Epithelial cell of prostate (primary cell): ENCODE results near the gene FLYWCH1.

ENCODE experiments used
- DNase-seq: peaks from one replicate; pipeline ENCODE4 v3.0.0-alpha.2; 2011; ENCODE audit warnings: low read depth, low spot score
- H3K27ac ChIP-seq: fragments of 450-650 bp; 2 replicates; pipeline ENCODE4 v1.5.1; 2017; ENCODE audit warnings: mild to moderate bottlenecking

Gene FLYWCH1

DNA sequence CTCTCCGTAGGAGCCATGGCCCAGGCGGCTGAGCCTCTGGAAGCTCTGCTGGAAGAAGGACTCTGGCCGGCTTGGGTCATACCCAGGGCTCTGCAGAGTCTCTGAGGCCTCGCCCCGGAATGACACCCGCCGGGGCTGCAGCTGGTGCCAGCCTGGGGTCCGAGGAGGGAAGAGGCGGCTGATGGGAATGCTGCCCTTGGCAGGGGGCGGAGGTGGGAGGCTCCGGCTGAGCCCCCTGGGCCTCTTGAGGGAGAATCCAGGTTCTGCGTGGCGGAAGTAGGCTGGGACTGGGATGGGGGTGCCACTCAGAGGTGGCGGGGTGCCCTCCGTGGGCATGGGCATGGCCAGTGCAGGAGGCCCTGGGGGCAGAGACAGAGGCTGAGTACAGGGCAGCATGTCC, 64.9 kb downstream of the FLYWCH1 start:
- no peak overlapping the region for H3K27ac ChIP-seq
- no peak for DNase-seq

DNA sequence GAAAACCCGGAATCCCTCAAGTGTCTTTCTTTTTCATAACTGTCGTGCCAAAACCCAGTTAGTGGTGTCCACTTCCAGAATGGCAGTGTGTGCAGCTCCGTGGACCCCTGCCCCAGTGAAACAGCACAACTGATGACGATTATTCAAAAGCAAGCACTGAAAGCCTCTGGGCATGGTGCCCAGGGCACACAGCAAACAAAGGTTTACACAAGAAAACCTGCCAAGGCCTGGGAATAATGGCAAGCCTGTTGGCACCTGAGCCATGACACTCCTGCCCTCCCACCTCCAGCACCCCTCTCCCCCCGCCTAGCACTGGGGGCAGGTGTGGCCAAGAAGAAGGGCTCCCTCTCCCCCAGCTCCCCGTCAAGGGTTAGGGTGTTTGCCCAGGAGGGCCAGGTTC, 65.7 kb downstream of the FLYWCH1 start:
- DNase-seq, result no peak
- no peak overlapping the region for H3K27ac ChIP-seq

DNA sequence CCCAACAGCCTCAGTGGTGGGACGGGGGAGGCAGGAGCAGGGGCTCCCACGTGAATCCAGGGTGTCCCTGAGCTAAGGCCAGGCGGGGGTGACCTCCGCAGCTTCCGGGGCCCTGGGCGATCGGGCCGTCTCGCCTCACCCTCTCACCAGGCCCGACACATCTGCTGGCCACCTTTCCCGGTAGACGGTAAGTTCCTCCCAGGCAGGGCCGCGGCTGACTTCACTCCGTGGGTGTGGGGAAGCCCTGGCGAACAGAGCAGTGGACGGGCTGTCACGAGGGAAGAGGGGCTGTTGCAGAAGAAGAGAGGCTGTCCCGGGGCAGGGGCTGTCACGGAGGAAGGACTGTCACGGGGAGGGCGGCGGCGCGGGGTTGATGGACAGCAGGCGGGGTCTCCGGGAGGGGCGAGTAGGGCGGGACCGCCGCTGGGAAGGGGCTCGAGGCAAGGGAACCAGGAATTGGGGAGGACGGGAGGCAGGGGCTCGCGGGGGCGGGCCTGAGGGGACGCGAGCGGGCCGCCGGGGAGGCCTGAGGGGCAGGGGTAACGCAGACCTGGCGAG, 68.0 kb downstream of the FLYWCH1 start:
- H3K27ac ChIP-seq, result no peak overlapping the region
- DNase-seq, result no peak

GRCh38 chr16:2980227-2981176, 68.8 kb downstream of the FLYWCH1 start, which contains the start of gene PKMYT1:
TSS of gene PKMYT1 (minus strand) at chr16:2980446. CDS start at chr16:2979657, 789 bp downstream.
- no peak for DNase-seq
- H3K27ac ChIP-seq, result peak within 1 kb of the TSS; percentile 37

GRCh38 chr16:2981177-2981898, 69.6 kb downstream of the FLYWCH1 start:
- no peak overlapping the region for H3K27ac ChIP-seq
- no peak for DNase-seq

DNA sequence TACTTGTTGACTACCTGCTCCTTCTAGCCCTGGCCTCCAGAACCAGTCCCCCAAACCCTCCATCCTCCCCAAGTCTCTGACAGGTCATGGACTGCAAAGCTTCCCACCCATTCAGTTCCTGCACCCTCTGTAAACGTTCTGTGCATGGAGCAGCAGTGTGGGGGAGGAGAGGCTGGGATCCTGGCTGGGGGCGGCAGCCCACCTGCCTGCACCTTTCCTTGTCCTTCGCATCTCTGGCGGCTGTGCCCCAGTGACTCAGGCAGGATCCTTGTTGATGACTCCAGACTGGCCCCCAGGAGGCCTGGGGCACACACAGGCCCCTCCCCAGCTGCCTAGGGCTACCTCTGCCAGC, 70.1 kb downstream of the FLYWCH1 start:
- no peak for DNase-seq
- H3K27ac ChIP-seq, result no peak overlapping the region

- H3K27ac ChIP-seq, result no peak overlapping the region
- no peak for DNase-seq
These were observed 70.7 kb downstream of the FLYWCH1 start for GRCh38 chr16:2982402-2982801.

GRCh38 chr16:2983706-2984136, 72.0 kb downstream of the FLYWCH1 start:
- peak overlapping the region; percentile 17 for H3K27ac ChIP-seq
- DNase-seq, result no peak

DNA sequence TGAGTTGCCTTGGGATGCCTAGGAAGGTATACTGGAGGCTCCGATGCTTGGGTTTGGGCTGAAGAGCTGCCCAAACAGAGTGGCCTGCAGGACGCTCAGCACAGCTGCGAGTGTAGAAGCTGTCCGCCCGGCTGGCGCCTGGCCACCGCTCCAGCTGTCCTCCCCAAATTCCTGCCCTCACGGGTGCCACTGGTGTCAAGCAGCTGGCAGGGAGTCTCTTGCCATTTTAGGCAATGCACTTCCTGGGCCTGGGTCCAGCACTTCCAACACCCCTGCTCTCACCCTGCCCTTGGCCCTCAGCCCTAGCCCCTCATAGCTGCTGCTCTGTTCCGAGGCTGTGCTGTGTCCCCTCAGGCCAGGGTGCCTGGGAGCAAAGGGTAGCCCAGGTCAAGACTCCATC, 73.7 kb downstream of the FLYWCH1 start:
- H3K27ac ChIP-seq, result no peak overlapping the region
- DNase-seq, result no peak

DNA sequence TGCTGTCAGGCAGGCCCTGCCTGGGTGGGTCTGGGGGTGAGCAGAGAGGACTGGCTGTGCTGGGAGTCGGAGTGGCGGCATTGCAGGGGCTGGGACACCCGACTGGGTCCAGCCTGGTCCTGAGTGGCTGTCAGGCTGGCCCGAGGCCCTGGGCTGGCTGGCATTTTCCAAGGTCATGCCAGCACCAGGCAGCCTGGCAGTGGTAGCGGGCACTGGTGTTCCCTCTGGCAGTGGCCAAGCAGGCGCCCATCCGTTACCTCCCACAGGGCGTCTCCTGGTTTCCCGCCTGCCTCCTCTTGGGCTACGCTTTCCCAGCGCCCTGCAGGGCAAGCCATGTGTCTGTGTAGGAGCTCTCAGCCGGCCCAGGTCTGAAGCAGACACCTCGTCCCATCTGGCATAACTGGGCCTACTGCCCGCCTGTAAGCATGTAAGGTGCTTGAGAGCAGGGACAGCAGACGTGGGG, 74.2 kb downstream of the FLYWCH1 start:
- no peak for DNase-seq
- no peak overlapping the region for H3K27ac ChIP-seq

DNA sequence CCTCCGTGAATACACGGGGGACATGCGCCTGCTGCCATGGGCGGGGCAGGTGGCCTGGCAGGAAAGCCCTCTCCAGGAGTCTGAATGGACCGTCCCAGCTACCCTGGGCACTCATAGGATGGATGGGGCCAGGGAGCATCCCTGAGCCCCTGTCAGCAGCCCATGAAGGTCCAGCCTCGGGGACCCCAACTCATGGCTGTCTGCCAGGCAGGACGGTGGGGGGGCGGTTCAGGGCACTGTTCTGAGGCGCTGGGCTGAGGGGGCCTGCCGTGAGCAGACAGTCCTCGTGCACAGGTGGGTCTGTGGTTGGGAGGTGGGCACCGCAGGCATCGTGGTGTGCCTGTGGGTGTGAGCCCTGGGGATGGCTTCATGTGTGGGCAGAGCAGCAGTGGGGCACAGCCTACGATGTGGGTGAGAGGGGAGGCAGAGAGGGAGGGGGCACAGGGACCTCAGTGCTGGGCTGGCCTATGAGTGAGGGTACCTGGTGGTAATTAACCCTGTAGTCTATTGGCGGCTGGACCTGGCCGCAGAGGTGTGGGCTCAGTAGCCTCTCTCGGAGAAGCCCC, 75.0 kb downstream of the FLYWCH1 start:
- DNase-seq, result no peak
- no peak overlapping the region for H3K27ac ChIP-seq

- H3K27ac ChIP-seq, result no peak overlapping the region
- DNase-seq, result no peak
These were observed 75.6 kb downstream of the FLYWCH1 start for GRCh38 chr16:2987286-2987685.

DNA sequence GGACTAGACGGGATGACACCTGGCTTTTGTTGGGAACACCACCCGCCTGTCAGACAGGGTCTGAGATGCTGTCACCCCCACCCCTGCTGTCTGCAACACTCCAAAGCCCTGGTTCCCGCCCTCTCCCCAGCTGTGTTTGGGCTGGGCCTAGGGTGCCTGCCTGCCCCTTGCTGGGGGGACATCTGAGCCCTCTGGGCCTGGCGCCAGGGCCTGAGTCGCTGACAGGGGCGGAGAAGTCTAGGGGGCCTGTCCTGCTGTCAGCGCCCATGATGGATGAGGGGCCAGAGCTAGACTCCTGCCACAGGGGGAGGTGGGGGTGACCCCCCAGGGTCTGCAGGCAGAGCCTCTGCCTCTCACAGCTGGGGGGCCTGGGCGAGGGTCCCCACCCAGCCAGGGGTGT, 76.1 kb downstream of the FLYWCH1 start:
- H3K27ac ChIP-seq, result no peak overlapping the region
- no peak for DNase-seq

GRCh38 chr16:2988590-2989099, 76.9 kb downstream of the FLYWCH1 start:
- no peak overlapping the region for H3K27ac ChIP-seq
- no peak for DNase-seq

DNA sequence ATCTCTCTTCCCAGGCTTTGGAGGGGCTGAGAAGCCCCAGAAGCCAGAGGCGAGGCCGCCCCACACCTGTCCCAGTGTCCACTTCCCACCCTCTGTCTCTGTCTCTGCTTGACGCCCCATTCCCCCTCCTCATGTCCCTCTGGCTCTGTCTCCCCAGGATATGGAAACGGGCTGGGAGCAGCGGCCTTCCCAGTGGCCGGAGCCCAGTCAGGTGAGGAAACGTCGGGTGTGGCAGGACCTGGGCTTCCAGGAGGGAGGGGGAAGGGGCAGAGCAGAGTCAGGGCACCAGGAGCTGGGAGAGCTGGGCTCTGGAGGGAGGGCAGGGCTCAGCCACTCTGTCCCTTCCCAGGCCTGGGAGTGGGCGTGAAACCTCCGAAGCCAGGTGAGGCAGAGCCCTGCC, 79.2 kb downstream of the FLYWCH1 start:
- DNase-seq, result no peak
- H3K27ac ChIP-seq, result no peak overlapping the region

DNA sequence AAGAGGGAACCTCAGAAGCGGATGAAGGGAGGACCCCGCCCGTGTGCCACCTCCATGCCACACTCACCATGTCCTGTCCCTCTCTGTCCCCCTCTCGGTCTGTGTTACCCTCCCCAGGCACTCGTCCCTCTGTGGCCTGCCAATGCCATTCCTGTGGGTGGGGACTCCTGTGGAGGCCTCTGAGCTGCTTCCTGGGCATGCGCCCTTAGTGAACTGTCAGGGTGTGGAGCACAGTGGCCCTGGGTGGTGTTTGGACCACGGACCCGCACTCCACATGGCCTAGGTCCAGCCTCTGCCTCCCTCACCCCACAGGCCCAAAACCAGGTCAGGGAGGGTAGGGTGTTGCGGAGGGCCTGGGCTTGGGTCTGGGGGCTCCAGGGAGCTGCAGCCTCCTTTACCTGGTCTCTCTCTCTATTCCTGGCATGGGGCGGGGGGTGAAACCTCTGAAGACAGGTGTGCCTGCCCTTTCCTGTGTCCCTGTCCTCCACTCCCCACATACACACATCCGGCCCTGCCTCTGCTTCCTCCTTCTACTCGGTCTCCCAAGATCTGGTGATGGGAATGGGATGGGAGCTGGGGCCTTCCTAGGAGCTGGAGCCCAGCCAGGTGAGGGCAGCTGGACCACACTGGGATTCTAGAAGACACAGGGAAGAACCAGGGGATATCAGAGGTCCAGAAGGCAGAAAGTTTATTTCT, 80.0 kb downstream of the FLYWCH1 start:
- H3K27ac ChIP-seq, result no peak overlapping the region
- DNase-seq, result no peak

DNA sequence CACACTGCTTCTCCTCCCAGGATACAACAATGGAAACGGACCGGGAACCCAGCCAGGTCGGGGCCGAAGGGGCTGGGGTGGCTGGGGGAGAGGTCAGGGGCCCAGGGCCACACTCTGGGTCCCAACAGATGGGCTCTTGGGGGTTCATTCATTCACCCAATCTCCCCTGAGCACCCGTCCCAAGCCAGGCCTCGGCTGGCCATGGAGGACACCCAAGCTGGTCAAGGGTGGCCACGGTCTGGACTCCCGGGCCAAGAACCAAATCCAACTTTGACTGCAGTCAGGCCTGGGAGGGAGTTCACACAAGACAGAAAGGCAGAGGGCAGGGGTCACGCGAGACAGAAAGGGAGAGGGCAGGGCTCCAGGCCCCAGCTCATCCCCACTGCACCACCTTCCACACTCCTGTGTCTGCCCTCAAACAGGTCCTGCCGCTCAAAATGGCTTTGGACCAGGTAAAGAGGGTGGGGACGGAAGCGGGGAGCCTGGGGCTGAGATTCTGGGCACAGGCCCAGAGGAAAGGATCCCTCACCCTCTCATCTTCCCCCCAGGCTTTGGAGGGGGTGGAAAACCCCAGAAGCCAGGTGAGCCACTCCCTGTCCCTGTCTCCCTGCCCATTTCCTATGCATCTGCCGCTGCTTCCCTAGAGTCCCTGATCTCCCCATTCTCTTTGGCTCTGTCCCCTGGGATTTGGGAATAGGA, 80.8 kb downstream of the FLYWCH1 start:
- DNase-seq, result no peak

GRCh38 chr16:2996298-2996697, 84.6 kb downstream of the FLYWCH1 start:
- no peak for DNase-seq
- H3K27ac ChIP-seq, result no peak overlapping the region

More for the DNA sequence above, 80.8 kb downstream of the FLYWCH1 start:
- peak overlapping the region; percentile 17 for H3K27ac ChIP-seq

GRCh38 chr16:2999929-3000328, 88.2 kb downstream of the FLYWCH1 start:
- DNase-seq, result no peak
- H3K27ac ChIP-seq, result no peak overlapping the region
